Measurements from ENCODE around the gene OSBPL3.
A peak's percentile ranks its signal among the peaks of the same experiment; 100 is the strongest.

OSBPL3 gene

DNA sequence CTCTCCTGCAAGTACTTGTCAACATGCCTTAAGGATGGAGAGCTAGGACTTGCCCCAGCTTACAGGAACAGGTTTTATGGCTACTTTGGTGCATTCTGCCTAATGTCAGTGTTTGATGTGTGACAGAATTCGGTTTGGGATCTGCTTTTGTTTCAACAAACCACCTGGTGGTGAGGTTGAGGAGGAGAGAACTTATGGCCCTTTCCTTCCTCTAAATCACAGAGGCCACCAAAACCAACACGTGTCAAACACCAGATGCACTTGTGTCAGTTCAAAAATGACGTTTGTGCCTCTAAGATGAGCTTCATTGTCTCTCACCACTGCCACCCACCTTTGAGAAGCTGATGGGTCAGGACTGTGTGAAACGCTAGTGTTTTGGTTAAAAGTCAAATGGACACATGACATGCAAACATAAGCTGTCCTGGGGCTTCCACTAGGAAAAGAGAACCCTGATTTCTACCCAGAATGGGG, 83.9 kb downstream of the OSBPL3 start:
- DNase-seq (ENCODE audit: low read depth in 2 of 2), result no peak

DNA sequence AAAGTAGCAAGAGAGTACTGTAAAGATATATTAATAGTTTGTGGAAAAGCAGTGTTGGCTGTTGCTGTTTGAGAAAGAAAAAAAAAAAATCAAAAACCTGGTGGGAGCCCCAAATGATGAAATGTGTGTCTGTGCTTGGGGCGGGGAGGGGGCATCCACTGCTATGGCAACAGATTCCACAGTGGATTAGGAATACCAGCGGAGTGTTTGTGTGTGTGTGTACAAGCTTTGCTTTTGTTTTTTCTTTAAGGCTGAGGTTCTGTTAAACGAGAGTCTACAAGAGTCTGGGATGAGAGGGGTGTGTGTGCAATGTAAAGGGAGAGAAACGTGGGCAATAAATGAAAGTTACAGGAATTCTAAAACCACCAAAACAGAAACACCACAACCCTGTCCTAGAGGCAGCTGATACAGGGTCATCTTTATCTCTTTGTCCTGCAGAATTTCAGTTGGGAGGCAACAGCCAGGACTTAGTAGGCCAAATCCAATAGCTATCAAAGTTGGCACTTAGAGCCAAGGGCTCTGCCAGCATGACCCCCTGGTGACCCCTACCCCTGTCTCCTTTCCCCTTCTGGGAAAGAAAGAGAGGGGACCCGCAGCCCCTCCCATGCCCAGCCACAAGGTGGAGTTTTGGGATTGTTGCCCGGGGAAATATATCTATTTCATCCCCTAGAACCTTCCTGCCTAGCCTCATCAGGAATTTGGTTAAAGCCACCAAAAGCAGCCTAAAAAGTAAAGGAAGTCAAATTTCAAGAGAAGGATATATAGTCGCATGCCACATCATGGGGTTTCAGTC, 85.4 kb downstream of the OSBPL3 start:
- DNase-seq (ENCODE audit: low read depth in 2 of 2), result no peak

DNA sequence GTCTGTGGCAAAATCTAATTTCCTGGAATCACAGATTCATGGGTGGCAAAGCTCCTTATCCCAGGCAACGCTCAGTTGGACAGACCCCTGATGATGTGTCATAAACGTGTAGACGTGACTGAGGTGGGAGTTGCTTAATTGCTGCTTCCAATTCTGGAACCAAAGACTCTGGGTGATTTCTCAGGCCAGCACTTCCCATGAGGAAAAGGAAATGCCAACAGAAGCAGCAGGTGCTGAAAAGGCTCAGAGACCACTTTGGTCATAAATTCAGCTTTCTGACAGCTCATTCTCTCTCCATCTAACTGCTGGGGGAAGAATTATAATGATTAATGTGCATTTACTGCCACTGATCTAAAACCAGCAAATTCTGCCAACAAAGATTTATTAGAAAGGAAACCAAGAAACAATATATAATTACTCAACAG, 88.7 kb downstream of the OSBPL3 start:
- no peak for DNase-seq (ENCODE audit: low read depth in 2 of 2)

DNA sequence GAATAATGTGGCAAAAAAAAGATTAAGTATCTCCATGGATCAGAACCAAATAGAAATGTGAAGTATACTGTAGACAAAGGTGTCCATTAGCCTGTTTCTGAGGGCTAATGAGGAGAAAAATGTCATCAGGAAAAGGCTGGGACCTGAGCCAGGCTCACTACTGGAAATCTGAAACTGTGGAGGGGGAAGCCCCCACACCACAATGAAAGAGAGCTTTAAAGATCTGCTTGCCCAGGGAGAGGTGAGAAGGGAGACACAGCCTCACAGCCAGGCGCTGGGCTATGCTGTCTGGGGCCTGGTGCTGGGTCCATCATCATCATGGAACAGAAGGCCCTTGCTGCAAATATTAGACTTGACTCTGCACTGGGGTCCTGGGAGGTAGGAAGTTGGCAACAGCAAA, 90.4 kb downstream of the OSBPL3 start:
- no peak for DNase-seq (ENCODE audit: low read depth in 2 of 2)

DNA sequence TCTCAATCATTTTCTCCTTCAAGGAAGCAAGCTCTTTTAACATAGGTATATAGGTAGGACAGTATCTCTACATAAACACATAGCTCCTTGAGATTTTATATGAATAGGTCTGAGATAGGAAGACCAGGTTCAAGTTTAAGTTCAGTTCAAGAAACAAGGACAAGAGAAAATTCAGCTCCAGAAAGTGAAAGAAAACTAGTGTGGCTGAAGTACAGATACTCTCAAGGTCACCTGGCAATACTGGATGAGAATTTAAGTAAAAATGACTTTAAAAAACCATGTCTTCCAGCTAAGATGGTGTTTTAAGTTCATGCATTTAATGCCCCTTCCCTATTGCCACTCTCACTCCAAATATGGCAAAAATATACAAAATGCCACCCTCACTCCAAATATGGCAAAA, 91.3 kb downstream of the OSBPL3 start:
- DNase-seq (ENCODE audit: low read depth in 2 of 2), result no peak

DNA sequence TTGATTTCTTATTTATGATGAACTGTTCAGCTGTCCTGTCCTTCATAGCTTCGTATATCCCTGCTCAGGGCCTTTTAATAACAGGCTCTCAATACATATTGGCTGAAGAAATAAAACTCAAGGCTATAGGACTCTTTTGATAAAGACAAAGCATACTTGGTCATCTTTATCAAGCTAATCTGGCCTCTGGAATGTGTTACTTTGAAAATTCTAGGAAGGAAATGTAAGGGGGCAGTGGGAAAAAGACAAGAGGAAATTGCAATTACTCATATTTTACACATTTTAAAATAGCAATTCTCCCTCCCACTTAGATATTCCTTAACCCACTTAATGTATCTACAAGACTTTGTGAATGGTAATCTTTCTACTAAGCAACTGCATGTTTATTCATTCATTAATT, 94.3 kb downstream of the OSBPL3 start:
- no peak for DNase-seq (ENCODE audit: low read depth in 2 of 2)

DNA sequence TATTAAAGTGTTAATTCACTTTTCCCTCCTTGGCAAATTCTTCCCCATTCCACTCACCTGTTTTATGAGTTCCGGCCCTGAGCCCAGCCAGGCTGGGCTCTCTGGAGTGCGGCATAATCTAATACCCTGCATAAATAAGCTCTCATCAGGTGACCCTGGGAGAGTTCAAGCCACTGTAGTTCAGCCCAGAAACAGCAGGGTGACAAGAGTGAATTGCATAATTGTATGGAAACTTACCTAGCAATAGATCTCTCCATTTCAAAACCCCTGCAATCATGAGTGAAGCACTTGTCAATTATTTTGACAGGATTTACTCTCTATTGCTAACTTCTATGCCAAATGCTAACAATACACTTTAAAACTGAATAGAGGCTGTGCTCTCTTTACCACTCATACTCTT, 94.7 kb downstream of the OSBPL3 start:
- DNase-seq (ENCODE audit: low read depth in 2 of 2), result no peak

DNA sequence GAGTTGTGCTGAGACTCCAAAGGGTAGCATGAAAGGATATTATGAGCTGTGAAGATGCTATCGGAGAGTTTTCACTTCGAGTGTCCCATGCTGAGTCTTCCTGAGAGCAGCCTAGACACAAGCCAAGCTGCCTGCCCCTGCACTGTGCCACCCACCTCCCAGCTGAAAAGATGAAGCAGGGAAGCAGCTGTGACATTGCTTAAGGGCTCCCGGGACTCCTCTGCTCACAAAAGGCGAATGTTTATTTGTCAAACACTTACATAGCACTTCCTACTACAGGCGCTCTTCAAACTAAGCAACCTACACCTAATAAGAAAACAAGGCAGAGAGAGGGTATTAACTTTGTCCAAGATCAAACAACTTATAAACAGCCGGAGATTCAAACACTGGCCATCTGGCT, 95.6 kb downstream of the OSBPL3 start:
- no peak for DNase-seq (ENCODE audit: low read depth in 2 of 2)

DNA sequence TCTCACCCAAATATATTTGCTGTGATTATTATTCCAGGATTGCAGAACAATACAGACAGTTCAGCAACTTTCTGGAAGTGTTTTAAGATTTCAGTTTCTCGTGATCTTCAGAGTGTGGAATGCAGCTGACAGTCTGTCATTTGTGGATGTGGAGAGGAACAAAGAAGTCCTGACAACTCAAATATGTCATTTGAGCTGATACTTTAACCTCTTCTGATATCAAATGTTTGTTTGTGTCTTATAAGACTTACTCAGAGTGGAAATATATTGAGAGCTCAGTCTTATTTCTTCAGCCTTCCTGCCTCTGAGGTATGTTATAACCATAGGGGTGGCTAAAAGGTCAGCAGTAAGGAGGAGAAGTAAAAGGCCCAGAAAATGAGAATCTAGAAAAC, 96.4 kb downstream of the OSBPL3 start:
- no peak for DNase-seq (ENCODE audit: low read depth in 2 of 2)

DNA sequence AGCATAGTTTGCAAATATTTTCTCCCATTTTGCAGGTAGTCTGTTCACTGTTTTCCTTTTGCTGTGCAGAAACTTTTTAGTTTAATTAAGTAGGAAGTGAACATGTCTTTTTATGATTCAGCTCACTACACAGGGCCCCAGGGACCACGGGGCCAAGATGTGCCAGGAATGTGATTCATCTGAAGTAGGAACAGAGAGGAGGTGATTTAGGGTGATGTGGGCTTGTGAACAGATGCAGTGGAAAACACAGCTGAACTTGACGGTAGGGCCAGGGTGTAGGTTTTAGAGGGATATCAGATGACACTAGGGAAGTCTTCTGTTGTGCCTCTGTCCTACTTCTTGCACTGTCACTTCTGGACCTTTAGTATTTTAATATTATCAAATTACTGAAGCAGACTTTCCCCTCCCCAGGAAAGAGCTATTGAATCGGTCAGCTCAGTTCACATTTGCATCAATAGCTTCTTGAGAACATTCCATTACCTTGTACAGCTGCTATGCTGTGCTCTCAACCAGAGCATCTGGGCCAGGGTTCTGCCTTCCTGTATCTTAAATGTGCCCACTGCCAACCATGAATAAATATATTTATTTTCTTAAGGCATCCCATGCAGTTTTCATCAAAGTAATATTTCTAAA, 96.9 kb downstream of the OSBPL3 start:
- peak in 1 of 2 donors; percentile 36 for DNase-seq (ENCODE audit: low read depth in 2 of 2)

DNA sequence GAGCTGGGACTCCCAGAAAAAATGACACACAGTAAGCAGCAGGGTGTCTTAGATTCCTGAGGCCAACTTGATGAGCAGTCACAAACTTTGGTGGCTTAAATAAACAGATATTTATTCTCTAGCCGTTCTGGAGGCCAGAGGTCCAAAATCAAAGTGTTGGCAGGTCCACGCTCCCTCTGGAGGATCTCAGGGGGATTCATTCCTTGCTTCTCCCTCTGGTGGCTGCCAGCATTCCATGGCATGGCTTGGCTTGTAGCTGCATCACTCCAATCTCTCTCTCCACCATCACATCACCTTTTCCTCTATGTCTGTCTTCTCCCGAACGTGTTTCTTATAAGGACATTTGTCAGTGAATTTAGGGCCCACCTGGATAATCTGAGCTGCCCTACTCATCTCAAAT, 98.4 kb downstream of the OSBPL3 start:
- DNase-seq (ENCODE audit: low read depth in 2 of 2), result no peak

DNA sequence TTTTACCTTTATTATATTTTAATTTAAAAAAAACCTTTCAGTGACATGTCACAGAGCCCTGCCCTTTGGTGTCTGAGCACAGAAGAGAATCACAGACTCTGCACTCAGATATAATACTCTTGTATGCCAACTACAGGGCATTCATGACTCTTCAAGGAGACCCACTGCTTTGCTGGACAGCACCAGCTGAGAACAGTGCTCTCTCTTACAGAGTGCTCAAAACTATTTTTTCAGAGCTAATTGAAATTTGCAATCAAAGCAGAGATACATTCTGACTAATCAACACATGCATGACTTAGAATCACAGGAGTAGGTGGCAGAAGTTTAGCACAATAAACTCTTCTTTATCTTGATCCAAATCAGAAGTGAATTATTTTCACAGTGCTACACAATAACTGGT, 99.1 kb downstream of the OSBPL3 start:
- DNase-seq (ENCODE audit: low read depth in 2 of 2), result no peak

DNA sequence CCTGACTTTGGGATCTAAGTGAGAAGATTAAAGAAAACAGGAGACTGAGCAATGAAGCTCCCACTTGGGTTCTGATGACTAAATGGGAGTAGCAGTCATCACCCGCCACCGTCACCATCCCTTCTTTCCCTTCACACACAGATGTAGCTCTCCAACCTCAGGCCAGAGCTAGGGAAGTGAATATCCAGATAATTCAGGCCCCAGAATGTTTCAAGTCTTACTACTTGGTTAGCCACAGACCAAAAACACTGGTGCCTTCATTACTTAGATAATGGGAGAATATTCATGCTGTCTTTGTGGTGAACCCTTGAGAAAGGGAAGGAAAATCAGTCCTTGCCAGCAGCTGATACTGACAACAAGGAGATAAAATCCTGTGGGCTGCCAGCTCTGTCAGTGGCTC, 100.7 kb downstream of the OSBPL3 start:
- no peak for DNase-seq (ENCODE audit: low read depth in 2 of 2)

DNA sequence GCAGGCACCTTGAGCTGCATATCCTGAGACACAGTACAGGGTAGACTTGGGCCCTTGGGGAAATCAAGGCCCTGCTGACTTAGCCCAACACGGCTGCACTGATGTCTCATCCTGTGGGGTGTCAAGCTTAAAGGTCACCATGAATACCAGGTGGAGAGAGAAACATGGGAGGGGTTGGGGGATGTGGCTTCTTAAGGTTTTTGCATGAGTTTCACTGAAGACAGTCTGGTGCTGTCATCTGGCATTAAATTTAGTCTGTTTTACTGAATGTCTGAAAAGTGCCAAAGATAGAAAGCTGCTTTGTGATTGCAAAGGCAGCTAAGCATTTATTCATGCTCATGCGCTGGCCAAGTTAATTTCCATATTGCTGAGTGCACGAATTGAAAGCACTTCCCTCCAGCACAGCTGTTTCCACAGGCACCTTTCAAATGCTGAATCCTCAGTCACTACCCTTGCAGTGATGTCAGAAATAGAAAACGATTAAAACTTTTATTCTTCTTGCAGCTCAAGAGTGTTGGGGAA, 102.1 kb downstream of the OSBPL3 start:
- peak in 1 of 2 donors; percentile 19 for DNase-seq (ENCODE audit: low read depth in 2 of 2)

DNA sequence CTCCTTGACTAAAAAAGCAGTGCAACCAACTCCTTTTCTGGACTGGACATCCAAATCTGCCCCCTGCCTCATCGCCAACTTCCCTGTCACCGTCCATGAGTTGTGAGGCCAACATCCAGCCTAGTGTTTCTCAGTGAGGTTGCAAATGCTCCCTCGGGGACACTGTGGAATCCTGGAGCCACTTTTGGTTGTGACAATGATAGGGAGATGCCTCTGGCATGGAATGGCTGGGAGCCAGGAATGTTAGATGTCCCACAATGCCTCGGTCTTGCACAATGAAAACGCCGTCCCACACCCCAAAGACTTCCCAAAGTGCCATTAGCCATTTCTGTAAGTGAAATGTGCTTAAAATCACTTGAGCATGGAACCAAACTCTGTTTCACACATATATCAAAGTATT, 105.2 kb downstream of the OSBPL3 start:
- DNase-seq (ENCODE audit: low read depth in 2 of 2), result no peak

DNA sequence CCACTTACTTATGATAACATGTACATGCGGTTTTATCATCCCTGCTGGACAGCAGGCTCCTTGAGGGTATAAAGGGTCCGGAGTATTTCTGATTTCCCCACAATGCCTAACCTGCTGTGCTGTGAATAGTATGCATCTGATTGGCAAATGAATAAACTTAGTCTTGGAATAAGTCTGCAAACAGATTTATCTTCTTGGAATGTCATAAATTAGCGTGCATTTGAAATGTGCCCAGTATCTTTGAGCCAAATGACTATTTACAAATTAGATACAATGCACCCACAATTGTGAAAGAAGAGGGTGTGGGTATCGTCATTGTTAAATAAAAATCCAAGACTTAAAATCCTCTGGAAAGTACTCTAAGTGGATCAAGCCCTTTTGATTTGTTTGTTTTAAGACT, 106.0 kb downstream of the OSBPL3 start:
- no peak for DNase-seq (ENCODE audit: low read depth in 2 of 2)

DNA sequence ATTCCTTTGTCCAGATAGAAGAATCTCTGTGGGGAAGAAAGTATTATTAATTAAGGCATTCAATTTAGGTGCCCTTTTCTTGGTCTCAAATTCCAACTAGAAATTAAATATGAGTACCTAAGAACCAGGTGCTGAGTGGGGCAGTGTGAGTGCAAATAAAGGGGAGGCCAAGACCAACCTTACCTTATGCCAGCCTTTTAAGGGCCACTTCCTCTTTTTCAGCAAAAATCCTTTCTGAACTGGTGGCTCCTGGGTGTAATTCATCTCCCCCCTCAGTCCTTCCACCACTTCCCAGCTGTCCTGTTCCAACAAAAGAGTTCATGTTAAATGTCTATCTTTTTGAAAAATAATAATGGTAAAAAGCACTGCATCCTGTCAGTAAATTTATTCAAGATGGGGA, 108.2 kb downstream of the OSBPL3 start:
- no peak for DNase-seq (ENCODE audit: low read depth in 2 of 2)

DNA sequence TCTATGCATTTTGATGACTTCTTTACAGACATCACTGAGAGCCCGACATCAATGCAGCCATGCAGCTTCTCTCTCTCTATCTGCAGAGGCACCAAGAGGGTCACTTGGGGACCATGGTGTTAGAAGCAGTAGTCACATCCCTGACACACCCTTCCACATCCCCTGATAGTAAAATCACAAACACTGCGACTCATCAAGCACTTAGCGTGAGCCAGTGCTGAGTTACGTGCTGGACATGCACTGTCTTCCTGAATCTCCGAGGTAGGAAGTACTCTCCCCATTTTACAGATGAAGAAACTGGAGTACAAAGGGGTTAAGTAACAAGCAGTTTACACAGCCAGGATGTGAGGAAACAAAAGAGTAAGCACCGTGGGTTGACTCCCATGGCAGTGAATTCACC, 109.2 kb downstream of the OSBPL3 start:
- DNase-seq (ENCODE audit: low read depth in 2 of 2), result no peak

DNA sequence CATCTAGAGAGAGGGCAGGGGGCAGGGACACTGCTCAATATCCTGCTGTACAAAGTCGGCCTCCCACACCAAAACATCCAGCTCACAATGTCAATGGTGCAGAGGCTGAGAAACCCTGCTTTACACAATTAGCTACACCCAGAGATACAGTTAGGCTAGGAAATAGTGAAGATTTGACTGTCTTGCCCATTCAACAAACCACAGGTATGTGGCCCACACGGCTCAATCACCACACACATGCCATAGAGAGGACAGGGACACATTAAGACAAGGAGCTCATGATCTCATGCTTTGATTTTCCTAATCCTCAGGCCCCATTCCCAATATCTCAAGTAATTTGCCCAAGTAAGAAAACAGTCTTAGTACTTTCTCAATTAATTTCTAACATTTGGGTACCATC, 110.4 kb downstream of the OSBPL3 start:
- DNase-seq (ENCODE audit: low read depth in 2 of 2), result no peak

DNA sequence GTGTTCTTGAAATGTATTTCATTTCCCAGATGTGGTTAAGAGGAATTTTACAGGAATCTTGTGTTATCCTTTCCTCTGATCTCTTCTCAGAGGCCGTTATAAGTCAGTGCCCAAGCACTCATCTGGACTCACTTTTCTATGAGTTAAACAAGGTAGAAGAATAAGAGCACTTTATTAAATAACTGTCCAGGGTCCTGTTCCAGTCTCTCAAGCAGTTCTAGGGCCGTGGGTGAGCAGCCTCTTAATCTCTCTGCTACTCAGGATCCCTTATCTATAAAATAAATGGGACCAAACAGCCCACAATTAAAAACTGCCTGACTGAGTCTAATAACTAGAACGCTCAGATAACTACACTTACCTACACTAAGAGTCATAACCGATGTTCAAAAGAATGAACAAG, 111.2 kb downstream of the OSBPL3 start:
- no peak for DNase-seq (ENCODE audit: low read depth in 2 of 2)

DNA sequence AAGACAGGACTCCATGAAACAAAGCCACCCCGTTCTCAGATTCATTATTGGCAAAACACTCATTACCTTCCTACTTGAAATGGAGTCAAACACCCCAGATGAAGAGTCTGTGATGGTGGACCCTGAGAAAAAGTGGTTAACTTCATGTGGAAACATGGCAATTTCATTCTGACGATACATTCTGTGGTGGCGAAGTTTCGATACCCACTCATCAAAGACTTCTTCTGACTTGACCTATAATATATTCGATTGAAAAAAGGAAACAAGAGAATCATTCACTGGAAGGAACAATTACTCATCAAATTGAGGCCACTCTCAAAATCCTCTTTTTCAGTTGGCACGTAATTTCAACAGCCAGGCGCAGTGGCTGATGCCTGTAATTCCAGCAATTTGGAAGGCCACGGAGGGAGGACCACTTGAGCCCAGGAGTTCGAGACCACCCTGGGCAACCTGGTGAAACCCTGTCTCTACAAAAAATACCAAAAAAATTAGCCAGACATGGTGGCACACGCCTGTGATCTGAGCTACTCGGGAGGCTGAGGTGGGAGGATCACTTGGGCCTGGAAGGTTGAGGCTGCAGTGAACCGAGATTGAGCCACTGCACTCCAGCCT, 113.9 kb downstream of the OSBPL3 start:
- peak; percentile 29 to 32 for DNase-seq (ENCODE audit: low read depth in 2 of 2)

DNA sequence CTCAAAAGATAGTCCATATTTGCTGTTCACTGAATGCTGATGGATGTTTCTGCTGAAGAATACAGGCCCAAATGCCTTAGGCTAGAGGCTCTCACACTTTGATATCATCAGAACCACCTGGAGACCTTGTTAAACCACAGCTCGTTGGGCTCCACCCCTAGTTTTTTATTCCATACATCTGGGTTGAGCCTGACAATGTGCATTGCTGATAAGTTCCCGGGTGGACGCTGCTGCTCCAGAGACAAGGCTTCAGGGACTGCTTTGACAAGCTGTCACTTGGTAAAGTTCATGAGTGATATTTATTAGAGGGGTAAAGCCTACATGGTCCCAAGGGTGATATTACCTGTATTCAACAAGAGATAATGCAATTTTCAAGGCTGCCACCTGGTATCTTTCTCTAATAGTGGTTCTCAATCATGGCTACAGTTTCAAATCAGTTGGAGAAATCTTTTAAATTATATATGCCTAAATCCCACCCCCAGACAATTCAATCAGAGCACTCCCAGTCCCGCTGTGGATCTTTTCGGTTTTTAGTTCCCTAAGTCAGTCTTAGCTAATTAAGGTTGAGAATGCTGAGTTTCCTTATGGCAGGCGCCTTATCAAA, 115.7 kb downstream of the OSBPL3 start:
- no peak for DNase-seq (ENCODE audit: low read depth in 2 of 2)

Measured in stimulated activated CD8-positive, alpha-beta memory T cell treated with anti-CD3 and anti-CD28 coated beads, Interleukin-15, amount 100 ng/mL, for 48 hours (primary cell).